ENCODE data around the gene TMEM82. TPM values are rescaled to one million over a fixed set of nuclear protein-coding genes. Genes with fewer than 3 reads are reported as not detected.

Gene TMEM82
- total and polyA plus RNA-seq, 9 of the 15 experiments (the other 6 are each of a cell fraction or from before 2014, with no cell fraction given) = not detected

DNA sequence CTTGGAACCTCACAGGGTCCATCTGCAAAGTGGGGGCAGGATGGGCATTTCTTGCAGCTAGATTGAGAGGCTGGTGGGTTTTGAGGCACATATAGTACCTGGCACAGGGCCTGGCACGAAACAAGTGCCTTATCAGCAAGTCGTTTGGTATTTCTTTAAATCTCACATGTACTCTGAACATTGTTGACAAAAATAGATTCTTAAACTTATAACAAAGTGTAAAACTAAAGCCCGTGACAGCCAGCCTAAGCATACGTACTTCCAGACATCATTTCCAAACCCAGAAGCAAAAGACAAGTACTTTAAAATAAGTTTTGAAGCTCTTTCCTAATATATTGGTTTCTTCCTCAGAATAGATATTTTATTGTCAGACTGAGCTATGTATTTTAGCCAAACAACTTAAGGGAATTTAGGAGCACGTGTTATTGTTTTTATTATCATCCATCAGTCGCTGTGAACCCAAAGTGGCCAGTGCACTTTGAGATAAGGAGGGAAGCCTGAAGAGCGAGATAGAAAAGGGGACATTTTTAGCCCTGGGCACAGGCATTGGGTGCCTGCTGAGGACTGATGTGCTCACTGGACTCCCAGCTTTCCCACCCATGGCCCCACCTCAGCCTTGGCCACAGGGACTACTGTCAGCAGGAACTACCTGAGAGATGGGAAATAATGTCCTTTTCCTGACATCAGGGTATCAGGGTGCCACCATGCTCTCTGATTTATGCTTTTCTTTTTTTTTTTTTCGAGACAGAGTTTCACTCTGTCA lies 19.2 kb downstream of the TMEM82 start (continued):
- TF ChIP-seq, protein P1, sequence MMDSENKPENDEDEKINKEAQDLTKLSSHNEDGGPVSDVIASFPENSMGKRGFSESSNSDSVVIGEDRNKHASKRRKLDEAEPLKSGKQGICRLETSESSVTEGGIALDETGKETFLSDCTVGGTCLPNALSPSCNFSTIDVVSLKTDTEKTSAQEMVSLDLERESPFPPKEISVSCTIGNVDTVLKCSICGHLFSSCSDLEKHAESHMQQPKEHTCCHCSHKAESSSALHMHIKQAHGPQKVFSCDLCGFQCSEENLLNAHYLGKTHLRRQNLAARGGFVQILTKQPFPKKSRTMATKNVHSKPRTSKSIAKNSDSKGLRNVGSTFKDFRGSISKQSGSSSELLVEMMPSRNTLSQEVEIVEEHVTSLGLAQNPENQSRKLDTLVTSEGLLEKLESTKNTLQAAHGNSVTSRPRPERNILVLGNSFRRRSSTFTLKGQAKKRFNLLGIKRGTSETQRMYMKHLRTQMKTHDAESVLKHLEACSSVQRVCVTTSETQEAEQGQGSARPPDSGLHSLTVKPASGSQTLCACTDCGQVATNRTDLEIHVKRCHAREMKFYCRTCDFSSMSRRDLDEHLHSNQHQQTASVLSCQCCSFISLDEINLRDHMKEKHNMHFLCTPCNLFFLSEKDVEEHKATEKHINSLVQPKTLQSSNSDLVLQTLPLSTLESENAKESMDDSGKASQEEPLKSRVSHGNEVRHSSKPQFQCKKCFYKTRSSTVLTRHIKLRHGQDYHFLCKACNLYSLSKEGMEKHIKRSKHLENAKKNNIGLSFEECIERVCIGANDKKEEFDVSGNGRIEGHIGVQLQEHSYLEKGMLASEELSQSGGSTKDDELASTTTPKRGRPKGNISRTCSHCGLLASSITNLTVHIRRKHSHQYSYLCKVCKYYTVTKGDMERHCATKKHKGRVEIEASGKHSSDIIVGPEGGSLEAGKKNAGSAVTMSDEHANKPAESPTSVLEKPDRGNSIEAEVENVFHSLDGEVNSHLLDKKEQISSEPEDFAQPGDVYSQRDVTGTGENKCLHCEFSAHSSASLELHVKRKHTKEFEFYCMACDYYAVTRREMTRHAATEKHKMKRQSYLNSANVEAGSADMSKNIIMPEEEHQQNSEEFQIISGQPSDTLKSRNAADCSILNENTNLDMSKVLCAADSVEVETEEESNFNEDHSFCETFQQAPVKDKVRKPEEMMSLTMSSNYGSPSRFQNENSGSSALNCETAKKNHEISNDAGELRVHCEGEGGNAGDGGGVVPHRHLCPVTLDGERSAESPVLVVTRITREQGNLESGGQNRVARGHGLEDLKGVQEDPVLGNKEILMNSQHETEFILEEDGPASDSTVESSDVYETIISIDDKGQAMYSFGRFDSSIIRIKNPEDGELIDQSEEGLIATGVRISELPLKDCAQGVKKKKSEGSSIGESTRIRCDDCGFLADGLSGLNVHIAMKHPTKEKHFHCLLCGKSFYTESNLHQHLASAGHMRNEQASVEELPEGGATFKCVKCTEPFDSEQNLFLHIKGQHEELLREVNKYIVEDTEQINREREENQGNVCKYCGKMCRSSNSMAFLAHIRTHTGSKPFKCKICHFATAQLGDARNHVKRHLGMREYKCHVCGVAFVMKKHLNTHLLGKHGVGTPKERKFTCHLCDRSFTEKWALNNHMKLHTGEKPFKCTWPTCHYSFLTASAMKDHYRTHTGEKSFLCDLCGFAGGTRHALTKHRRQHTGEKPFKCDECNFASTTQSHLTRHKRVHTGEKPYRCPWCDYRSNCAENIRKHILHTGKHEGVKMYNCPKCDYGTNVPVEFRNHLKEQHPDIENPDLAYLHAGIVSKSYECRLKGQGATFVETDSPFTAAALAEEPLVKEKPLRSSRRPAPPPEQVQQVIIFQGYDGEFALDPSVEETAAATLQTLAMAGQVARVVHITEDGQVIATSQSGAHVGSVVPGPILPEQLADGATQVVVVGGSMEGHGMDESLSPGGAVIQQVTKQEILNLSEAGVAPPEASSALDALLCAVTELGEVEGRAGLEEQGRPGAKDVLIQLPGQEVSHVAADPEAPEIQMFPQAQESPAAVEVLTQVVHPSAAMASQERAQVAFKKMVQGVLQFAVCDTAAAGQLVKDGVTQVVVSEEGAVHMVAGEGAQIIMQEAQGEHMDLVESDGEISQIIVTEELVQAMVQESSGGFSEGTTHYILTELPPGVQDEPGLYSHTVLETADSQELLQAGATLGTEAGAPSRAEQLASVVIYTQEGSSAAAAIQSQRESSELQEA (IDR thresholded peaks at IDR 0.05; ENCODE audit: low read depth) = no peak
- TF ChIP-seq SMARCE1 (IDR thresholded peaks at IDR 0.05) (peak; percentile 18; the same call in 1 of the 2 replicates), SRSF7 (optimal IDR thresholded peaks at IDR 0.05; ENCODE audit: low read depth, low read length) (no peak), PCBP2 (IDR thresholded peaks at IDR 0.05; ENCODE audit: low read depth, low read length, poor library complexity, severe bottlenecking) (no peak), NFIX (CRISPR knock-in tag; IDR thresholded peaks at IDR 0.05; ENCODE audit: low read depth) (no peak), ZNF695 (CRISPR knock-in tag; IDR thresholded peaks at IDR 0.05) (no peak), TRIM28 (IDR thresholded peaks at IDR 0.05) (no peak), DDX20 (tag; IDR thresholded peaks at IDR 0.05; ENCODE audit: low read depth) (no peak), TCF3 (CRISPR knock-in tag; IDR thresholded peaks at IDR 0.05) (peak; percentile 83), EP300 (IDR thresholded peaks at IDR 0.05; ENCODE audit: low read length) (0 out of 2 replicates have a peak, but pooled peaks have one; percentile 44), SMARCA4 (IDR thresholded peaks at IDR 0.05) (0 out of 2 replicates have a peak, but pooled peaks have one; percentile 32), SIN3B (IDR thresholded peaks at IDR 0.05; ENCODE audit: low read depth) (no peak), ARID1B (IDR thresholded peaks at IDR 0.05) (peak; percentile 75), TCFL5 (CRISPR knock-in tag; conservative IDR thresholded peaks at IDR 0.05) (no peak), KLF13 (tag; IDR thresholded peaks at IDR 0.05; ENCODE audit: borderline replicate concordance, low read depth) (no peak), WHSC1 (IDR thresholded peaks at IDR 0.05; ENCODE audit: low read length) (no peak), TEAD4 (IDR thresholded peaks at IDR 0.05; ENCODE audit: low read length) (peak; percentile 71; the same call in 1 of the 2 replicates), TEAD4 (CRISPR knock-in tag; IDR thresholded peaks at IDR 0.05; ENCODE audit: borderline replicate concordance) (no peak)
- TF ChIP-seq, protein P2, sequence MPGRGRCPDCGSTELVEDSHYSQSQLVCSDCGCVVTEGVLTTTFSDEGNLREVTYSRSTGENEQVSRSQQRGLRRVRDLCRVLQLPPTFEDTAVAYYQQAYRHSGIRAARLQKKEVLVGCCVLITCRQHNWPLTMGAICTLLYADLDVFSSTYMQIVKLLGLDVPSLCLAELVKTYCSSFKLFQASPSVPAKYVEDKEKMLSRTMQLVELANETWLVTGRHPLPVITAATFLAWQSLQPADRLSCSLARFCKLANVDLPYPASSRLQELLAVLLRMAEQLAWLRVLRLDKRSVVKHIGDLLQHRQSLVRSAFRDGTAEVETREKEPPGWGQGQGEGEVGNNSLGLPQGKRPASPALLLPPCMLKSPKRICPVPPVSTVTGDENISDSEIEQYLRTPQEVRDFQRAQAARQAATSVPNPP (IDR thresholded peaks at IDR 0.05; ENCODE audit: borderline replicate concordance, insufficient read depth, insufficient read length) = no peak
